ENCODE measurements around the gene ADGRD1. TPM values are rescaled to one million over a fixed set of nuclear protein-coding genes. Genes with fewer than 3 reads are reported as not detected.
"Not testable (repeated sequence)": the region's sequence is repeated elsewhere in the genome, so short reads cannot be mapped to it uniquely, and the experiment has no call there.

ADGRD1 gene
- total RNA-seq, 1 donor from 2014 or later = 0.61 TPM

DNA sequence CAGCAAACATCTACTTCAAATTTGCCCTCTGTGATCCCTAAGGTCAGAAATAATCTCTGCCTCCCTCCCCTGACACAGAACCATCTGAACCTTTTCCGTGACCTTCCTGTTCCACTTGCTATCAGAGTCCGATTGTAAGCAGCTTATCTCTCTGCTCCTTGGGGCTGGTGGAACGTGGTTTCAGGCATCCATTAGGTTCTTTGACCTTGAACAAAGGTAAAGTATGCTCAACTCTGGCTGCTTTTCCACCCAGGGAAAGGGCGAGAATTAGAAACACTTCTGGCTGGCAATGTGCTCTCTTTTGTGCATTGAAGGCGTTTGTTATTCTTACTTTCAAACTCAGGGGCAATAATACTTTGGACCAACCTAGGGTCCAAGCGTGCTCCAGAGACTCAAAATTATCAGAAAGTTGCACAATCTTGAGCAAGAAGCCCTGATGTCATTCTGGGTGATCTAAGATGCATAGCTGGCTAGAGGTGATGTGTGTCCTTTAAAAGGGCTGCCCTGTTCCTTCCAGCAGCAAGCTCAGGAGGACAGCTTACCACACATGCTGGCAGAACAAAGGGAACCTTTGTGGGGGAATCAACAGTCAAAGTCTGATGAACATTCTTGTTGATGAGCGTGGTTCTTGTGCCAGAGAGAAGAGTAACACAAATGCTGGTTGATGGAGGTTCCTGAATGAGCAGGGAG lies 29.8 kb downstream of the ADGRD1 start:
- intact Hi-C loops (cut with micrococcal nuclease) = no loop called here

- intact Hi-C loops (cut with micrococcal nuclease) = no loop called here
Measured at GRCh38 chr12:130984183-130985058, 30.7 kb downstream of the ADGRD1 start.

- intact Hi-C loops (cut with micrococcal nuclease) = no loop called here
Measured at GRCh38 chr12:130987151-130987931, 33.6 kb downstream of the ADGRD1 start.

DNA sequence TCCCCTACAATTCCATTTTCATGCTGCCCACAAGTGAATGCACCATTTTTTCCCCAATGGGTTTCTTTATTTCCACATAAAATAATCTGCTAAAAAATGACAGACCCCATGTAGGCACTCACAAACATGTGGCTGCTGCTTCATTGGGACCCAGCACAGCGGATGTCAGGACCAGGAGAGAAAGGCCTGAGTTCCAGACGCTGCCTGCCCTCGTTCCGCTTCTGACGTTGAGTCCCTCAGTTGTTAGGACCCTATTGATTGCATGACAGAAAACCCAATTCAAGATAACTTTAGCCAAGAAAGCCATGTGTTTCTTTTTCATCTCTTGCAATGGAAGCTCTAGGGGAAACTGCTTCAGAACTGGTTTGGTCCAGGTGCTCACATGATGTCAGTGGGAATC lies 34.6 kb downstream of the ADGRD1 start:
- intact Hi-C loops (cut with micrococcal nuclease) = no loop called here

- intact Hi-C loops (cut with micrococcal nuclease) = no loop called here
Measured at GRCh38 chr12:130988751-130989150, 35.0 kb downstream of the ADGRD1 start.

GRCh38 chr12:130989391-130989790 lies 35.7 kb downstream of the ADGRD1 start:
- intact Hi-C loops (cut with micrococcal nuclease) = no loop called here

GRCh38 chr12:130990034-130990433 lies 36.3 kb downstream of the ADGRD1 start:
- intact Hi-C loops (cut with micrococcal nuclease) = no loop called here

GRCh38 chr12:130992448-130992847 lies 38.7 kb downstream of the ADGRD1 start:
- intact Hi-C loops (cut with micrococcal nuclease) = no loop called here

DNA sequence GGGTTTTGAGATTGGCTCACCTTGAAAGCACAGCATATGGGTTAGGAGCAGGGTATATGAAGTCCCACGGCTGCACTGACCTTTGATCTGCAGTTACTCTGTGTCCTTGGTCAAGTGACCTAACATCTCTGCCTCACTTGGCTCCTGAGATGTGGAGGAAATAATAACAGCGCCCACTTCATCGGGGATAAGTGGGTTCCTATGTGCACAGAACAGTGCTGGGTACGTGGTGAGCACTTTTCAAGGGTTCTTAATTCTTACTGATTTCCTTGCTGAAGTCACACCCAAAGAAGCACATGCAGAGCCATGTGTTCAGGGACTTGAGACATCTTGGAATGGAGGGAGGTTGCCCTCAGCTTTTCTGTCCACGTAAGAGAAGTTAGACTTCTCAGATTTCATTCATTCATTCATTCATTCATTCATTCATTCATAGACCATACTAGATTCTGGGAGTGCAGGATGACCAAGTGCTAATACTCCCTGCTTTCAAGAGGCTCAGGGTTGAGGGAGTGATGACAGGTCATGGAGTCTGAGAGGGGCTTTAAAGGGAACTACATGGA lies 39.4 kb downstream of the ADGRD1 start:
- intact Hi-C loops (cut with micrococcal nuclease) = no loop called here

GRCh38 chr12:130993759-130994670 lies 40.3 kb downstream of the ADGRD1 start:
- intact Hi-C loops (cut with micrococcal nuclease) = no loop called here

DNA sequence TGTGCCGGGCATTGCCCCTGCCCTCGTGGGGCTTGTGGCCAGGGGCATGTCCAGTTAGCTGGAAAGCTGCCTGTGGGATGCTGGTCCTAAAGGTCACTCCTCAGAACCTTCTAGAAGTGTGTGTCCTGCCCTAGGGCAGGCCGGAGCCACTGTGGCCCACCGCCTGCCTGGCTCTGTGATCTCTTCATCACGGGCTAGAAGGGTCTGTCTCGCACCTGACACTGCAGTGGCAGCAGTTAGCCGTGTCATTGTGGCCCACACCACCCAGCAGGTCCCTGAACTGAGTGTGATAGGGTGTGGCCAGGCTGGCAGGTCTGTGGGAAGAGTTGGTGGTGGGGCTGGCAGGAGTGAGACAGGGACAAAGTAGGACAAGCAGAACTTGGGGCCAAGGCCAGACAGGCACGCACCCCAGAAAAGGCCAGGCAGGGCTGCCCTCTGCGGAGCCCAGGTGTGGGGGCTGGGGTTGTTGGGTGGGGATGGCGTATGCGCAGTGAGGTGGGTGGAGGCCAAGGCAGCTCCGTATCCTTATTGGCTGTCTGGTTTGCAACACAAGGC lies 41.2 kb downstream of the ADGRD1 start:
- intact Hi-C loops (cut with micrococcal nuclease) = no loop called here

GRCh38 chr12:130995386-130995969 lies 41.8 kb downstream of the ADGRD1 start:
- intact Hi-C loops (cut with micrococcal nuclease) = not testable (repeated sequence)

GRCh38 chr12:130998136-130998535 lies 44.4 kb downstream of the ADGRD1 start:
- intact Hi-C loops (cut with micrococcal nuclease) = no loop called here

DNA sequence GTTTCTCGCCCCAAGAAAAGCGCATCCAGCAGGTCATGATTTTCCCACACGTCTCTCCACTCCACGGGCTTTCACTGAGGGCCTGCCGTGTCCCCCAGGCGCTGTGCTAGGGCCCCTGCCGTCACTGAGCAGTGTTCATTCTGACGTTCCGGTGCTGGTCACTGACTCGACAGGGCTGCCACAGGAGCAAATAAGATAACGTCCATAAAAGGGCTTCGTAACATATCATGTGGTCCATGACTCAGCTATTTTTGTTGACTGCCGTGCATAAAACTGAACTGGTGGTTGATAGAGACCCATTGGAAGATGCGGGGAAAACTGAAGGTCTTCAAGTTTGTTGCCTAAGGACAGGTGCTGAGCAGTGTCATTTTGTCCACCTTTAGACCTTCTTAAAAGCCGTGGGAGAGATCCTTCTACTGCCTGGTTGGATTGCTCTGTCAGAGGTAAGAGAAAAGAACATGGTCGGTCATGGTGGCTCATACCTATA lies 46.3 kb downstream of the ADGRD1 start:
- intact Hi-C loops (cut with micrococcal nuclease) = no loop called here

DNA sequence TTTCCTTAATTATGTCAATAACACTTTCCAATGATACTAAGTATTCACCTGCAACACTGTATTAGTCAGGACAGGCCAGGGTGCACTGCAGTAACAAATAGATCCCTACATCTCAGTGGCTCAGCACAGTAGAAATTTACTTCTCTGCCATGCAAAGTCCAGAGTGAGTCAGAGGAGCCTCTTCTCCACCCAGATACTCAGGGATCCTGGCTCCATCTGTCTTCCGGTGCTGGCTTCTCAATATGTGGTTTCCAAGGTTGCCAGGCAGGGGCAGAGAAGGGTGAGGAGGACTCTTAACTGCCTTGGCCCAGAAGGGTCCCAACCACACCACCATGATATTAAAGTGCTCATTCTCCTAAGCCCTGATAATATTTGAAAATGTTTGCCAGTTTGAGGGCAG lies 47.8 kb downstream of the ADGRD1 start:
- intact Hi-C loops (cut with micrococcal nuclease) = no loop called here

DNA sequence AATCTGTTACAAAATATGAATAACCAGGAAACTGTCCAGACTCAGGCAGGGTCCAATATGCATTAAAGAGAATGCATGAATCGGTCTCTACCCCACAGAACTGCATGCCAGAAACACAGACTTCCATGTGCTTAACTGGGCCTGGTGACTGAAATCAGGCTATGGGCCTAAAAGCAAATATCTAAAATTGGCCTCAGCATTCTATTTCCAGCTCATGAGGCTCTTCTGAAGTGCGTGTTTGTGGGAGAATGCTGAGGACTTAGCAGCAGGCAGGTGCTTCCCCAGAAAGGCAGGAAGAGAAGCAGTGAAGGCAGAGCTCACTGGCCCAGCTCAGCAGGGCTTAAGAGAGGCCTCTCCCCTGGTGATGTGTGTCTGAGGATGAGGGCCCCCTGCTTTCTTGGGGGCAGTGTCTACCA lies 48.5 kb downstream of the ADGRD1 start:
- intact Hi-C loops (cut with micrococcal nuclease) = no loop called here

- intact Hi-C loops (cut with micrococcal nuclease) = no loop called here
Measured at GRCh38 chr12:131003036-131003715, 49.5 kb downstream of the ADGRD1 start.

DNA sequence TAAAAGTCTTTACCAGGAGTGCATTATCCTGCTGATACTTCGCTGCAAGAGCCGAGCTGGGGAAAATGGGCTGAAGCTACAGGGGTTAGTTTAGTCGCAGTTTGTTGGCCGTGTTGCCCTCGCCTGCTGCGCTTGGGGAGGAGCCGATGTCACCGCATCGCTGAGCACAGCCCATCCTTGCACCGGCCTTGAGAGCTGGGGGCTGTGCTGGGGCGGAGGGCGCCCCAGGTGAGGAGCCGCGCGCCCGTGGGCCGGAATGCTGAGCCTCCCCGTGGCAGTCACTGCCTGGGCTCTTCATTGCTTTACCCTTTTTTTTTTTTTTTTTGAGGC lies 50.0 kb downstream of the ADGRD1 start:
- intact Hi-C loops (cut with micrococcal nuclease) = no loop called here

GRCh38 chr12:131004166-131004565 lies 50.5 kb downstream of the ADGRD1 start:
- intact Hi-C loops (cut with micrococcal nuclease) = no loop called here

All from T-helper 2 cell treated with Interferon-gamma antibody and Interleukin-4, amounts not matched to agents 100 ng/mL and 5 ng/mL, for 36 hours (primary cell).